Measurements from ENCODE around the gene NSUN7. TPM values are rescaled to one million over a fixed set of nuclear protein-coding genes. Genes with fewer than 3 reads are reported as not detected.

Gene NSUN7
- total RNA-seq, 1 experiment from 2014 or later, result 19.6 TPM

GRCh38 chr4:40808926-40809457 lies 59.2 kb downstream of the NSUN7 start:
- TF ChIP-seq, protein P1, sequence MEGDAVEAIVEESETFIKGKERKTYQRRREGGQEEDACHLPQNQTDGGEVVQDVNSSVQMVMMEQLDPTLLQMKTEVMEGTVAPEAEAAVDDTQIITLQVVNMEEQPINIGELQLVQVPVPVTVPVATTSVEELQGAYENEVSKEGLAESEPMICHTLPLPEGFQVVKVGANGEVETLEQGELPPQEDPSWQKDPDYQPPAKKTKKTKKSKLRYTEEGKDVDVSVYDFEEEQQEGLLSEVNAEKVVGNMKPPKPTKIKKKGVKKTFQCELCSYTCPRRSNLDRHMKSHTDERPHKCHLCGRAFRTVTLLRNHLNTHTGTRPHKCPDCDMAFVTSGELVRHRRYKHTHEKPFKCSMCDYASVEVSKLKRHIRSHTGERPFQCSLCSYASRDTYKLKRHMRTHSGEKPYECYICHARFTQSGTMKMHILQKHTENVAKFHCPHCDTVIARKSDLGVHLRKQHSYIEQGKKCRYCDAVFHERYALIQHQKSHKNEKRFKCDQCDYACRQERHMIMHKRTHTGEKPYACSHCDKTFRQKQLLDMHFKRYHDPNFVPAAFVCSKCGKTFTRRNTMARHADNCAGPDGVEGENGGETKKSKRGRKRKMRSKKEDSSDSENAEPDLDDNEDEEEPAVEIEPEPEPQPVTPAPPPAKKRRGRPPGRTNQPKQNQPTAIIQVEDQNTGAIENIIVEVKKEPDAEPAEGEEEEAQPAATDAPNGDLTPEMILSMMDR (IDR thresholded peaks at IDR 0.05; ENCODE audit: insufficient read depth in 1 of 2, low read depth in 1 of 2, low read length in 1 of 2, severe bottlenecking in 1 of 2, unreplicated experiment in 1 of 2), result no peak
- intact Hi-C loops (cut with micrococcal nuclease; ENCODE audit: unreplicated experiment), result loop anchor here (10.0 kb wide), 1 partner anchor 74 kb away; no protein-coding TSS in a partner anchor
- Histone ChIP-seq H3K4me1 (no peaks in the 10 kb centered on the region), H3K9me3 (no peaks in the 10 kb centered on the region), H3K36me3 (ENCODE audit: control insufficient read depth, insufficient read depth, low read length) (no peaks in the 10 kb centered on the region), H3K27me3 (replicated peaks; ENCODE audit: control insufficient read depth, insufficient read depth, low read length) (no peaks in the 10 kb centered on the region), H3K4me3 (ENCODE audit: low read depth, low read length) (no peak overlapping the region)
- ChIA-PET POLR2A (no interaction called here), CTCF (no interaction called here)
- no TSS peak for BruUV-seq (replicated peaks)
- no peak overlapping the region for H3K4me3 Mint-ChIP-seq (ENCODE audit: unreplicated experiment)
- no peaks in the 10 kb centered on the region for H3K4me1 Mint-ChIP-seq (ENCODE audit: low read depth, unreplicated experiment)
- DNase-seq, result no peak
- H3K36me3 Mint-ChIP-seq (ENCODE audit: insufficient read depth, unreplicated experiment), result peaks cover 30% of the 10 kb centered on the region
- H3K27ac Mint-ChIP-seq (ENCODE audit: unreplicated experiment), result no peak overlapping the region
- no peaks in the 10 kb centered on the region for H3K27me3 Mint-ChIP-seq (ENCODE audit: insufficient read depth, unreplicated experiment)
- H3K9me3 Mint-ChIP-seq (ENCODE audit: unreplicated experiment), result no peaks in the 10 kb centered on the region

DNA sequence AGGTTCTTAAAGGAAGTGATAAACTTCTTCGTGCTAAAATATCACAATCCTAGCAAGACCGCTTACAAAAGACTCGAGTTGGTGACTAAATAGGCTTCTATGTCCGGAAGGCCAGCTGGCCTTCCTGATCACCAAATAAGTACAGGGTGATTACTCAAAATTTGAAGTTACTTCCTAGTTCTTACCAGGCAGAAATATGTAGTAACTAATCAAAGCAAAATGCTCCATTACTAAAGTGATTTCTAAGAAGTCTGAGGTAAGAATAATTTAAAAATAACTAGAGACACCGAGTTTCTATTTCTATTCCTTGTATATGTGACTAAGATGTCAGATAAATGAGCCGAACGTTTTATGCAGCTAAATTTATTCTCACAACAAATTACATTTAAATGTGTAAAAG lies 62.2 kb downstream of the NSUN7 start:
- Histone ChIP-seq H3K4me1 (no peaks in the 10 kb centered on the region), H3K27me3 (replicated peaks; ENCODE audit: control insufficient read depth, insufficient read depth, low read length) (no peaks in the 10 kb centered on the region), H3K36me3 (ENCODE audit: control insufficient read depth, insufficient read depth, low read length) (no peaks in the 10 kb centered on the region), H3K4me3 (ENCODE audit: low read depth, low read length) (no peak overlapping the region), H3K9me3 (no peaks in the 10 kb centered on the region)
- TF ChIP-seq, protein P1 (IDR thresholded peaks at IDR 0.05; ENCODE audit: insufficient read depth in 1 of 2, low read depth in 1 of 2, low read length in 1 of 2, severe bottlenecking in 1 of 2, unreplicated experiment in 1 of 2), result no peak
- H3K27me3 Mint-ChIP-seq (ENCODE audit: insufficient read depth, unreplicated experiment), result no peaks in the 10 kb centered on the region
- ChIA-PET POLR2A (no interaction called here), CTCF (interaction anchor here (0.5 kb wide), 1 partner anchor 19 kb away, joined by 3 read pairs; no protein-coding TSS in a partner anchor)
- no TSS peak for BruUV-seq (replicated peaks)
- peaks cover 34% of the 10 kb centered on the region for H3K36me3 Mint-ChIP-seq (ENCODE audit: insufficient read depth, unreplicated experiment)
- no peak overlapping the region for H3K4me3 Mint-ChIP-seq (ENCODE audit: unreplicated experiment)
- H3K4me1 Mint-ChIP-seq (ENCODE audit: low read depth, unreplicated experiment), result no peaks in the 10 kb centered on the region
- intact Hi-C loops (cut with micrococcal nuclease; ENCODE audit: unreplicated experiment), result no loop called here
- DNase-seq, result no peak
- H3K9me3 Mint-ChIP-seq (ENCODE audit: unreplicated experiment), result no peaks in the 10 kb centered on the region
- no peak overlapping the region for H3K27ac Mint-ChIP-seq (ENCODE audit: unreplicated experiment)

GRCh38 chr4:40812386-40812785 lies 62.6 kb downstream of the NSUN7 start:
- TF ChIP-seq, protein P1 (IDR thresholded peaks at IDR 0.05; ENCODE audit: insufficient read depth in 1 of 2, low read depth in 1 of 2, low read length in 1 of 2, severe bottlenecking in 1 of 2, unreplicated experiment in 1 of 2), result no peak
- Mint-ChIP-seq H3K27me3 (ENCODE audit: insufficient read depth, unreplicated experiment) (no peaks in the 10 kb centered on the region), H3K9me3 (ENCODE audit: unreplicated experiment) (no peaks in the 10 kb centered on the region), H3K4me1 (ENCODE audit: low read depth, unreplicated experiment) (no peaks in the 10 kb centered on the region), H3K4me3 (ENCODE audit: unreplicated experiment) (no peak overlapping the region), H3K27ac (ENCODE audit: unreplicated experiment) (no peak overlapping the region), H3K36me3 (ENCODE audit: insufficient read depth, unreplicated experiment) (peaks cover 33% of the 10 kb centered on the region)
- Histone ChIP-seq H3K36me3 (ENCODE audit: control insufficient read depth, insufficient read depth, low read length) (no peaks in the 10 kb centered on the region), H3K27me3 (replicated peaks; ENCODE audit: control insufficient read depth, insufficient read depth, low read length) (no peaks in the 10 kb centered on the region), H3K4me3 (ENCODE audit: low read depth, low read length) (no peak overlapping the region), H3K4me1 (no peaks in the 10 kb centered on the region), H3K9me3 (no peaks in the 10 kb centered on the region)
- ChIA-PET POLR2A (no interaction called here), CTCF (no interaction called here)
- intact Hi-C loops (cut with micrococcal nuclease; ENCODE audit: unreplicated experiment), result no loop called here
- no peak for DNase-seq
- no TSS peak for BruUV-seq (replicated peaks)

All from Caco-2 (cell line).